Activated T-cell treated with anti-CD3 and anti-CD28 coated beads for 1 hour (primary cell): ENCODE results near the gene GPR132.
"Not testable (repeated sequence)": the region's sequence is repeated elsewhere in the genome, so short reads cannot be mapped to it uniquely, and the experiment has no call there.

ENCODE experiments used
- DNase-seq: peaks from one replicate; pipeline ENCODE4 v3.0.0-alpha.2; 2020; ENCODE audit warnings: low read depth

Gene GPR132

GRCh38 chr14:105041841-105042765 is 23.1 kb downstream of the GPR132 start:
- no peak for DNase-seq

GRCh38 chr14:105039458-105040205 is 25.6 kb downstream of the GPR132 start:
- DNase-seq, result no peak

- not testable (repeated sequence) for DNase-seq
These were observed 29.6 kb downstream of the GPR132 start for GRCh38 chr14:105035616-105036015.

GRCh38 chr14:105034315-105035039 is 30.8 kb downstream of the GPR132 start:
- no peak for DNase-seq

GRCh38 chr14:105033412-105033900 is 31.8 kb downstream of the GPR132 start:
- not testable (repeated sequence) for DNase-seq

- not testable (repeated sequence) for DNase-seq
These were observed 32.8 kb downstream of the GPR132 start for GRCh38 chr14:105032451-105032901.

- DNase-seq, result no peak
These were observed 34.3 kb downstream of the GPR132 start for GRCh38 chr14:105030836-105031396.

GRCh38 chr14:105030194-105030593 is 35.0 kb downstream of the GPR132 start:
- no peak for DNase-seq

GRCh38 chr14:105029402-105029801 is 35.8 kb downstream of the GPR132 start:
- no peak for DNase-seq

- no peak for DNase-seq
These were observed 36.8 kb downstream of the GPR132 start for GRCh38 chr14:105028251-105028927.

- DNase-seq, result not testable (repeated sequence)
These were observed 37.5 kb downstream of the GPR132 start for GRCh38 chr14:105027718-105028117.

GRCh38 chr14:105026802-105027563 is 38.2 kb downstream of the GPR132 start:
- no peak for DNase-seq

- no peak for DNase-seq
These were observed 39.0 kb downstream of the GPR132 start for GRCh38 chr14:105026033-105026785.

GRCh38 chr14:105025429-105025828 is 39.8 kb downstream of the GPR132 start:
- no peak for DNase-seq

- DNase-seq, result no peak
These were observed 41.3 kb downstream of the GPR132 start for GRCh38 chr14:105023791-105024480.

- DNase-seq, result no peak
These were observed 42.1 kb downstream of the GPR132 start for GRCh38 chr14:105023144-105023543.

- DNase-seq, result no peak
These were observed 43.0 kb downstream of the GPR132 start for GRCh38 chr14:105022276-105022670.

- no peak for DNase-seq
These were observed 43.5 kb downstream of the GPR132 start for GRCh38 chr14:105021656-105022275.
